ENCODE measurements around the gene PRAF2. TPM values are rescaled to one million over a fixed set of nuclear protein-coding genes. Genes with fewer than 3 reads are reported as not detected.

PRAF2 gene
- total and polyA plus RNA-seq, 2 of the 13 experiments (the other 11 are each of a cell fraction or from before 2014, with no cell fraction given): 0.33 to 2.6 TPM

DNA sequence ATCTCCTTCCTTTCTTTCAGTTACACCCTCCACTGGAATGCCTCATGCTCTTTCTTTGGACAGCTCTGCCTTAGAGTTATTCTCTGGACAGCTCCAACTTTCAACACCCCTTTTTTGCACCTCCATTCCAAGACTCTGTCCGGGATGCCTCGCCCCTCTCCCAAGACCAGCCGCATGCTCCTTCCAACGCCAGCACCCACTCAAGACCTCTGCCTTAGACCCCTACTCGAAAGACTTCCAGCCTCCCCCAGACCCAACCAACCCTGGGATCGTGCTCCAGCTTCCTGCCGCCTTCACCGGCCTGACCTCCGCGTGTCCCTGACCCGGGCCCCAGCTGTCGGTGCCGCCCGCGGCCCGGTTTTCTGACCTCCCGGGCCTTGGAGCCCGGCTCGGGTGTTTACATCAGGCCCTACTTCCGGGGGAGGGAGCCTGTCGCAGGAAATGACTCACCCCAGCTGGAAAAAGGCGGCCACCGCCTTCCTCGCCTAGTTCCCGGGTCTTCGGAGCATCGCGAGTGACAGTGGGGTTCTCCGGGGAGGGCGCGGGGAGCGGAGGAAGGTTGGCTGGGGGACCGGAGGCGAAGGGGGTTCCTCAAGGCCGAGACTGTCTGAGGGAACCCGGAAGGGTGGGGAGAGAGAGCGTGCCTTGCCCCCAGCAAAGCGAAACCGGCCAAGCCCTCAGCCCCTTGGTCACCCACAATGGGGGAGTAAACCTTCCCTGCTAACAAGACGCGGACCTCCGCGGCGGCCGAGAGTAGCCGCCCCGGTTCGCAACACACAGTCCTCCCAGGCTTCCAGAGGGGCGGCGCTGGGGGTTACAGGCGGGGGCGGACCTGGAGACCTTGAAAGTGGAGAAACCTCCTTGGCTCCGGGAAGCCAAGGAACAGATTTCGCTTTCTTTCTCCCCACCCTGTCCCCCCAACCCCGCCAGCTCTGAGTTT, 6.0 kb upstream of the PRAF2 start, which contains the start of gene WDR45 (continued):
- TF ChIP-seq, protein P1, sequence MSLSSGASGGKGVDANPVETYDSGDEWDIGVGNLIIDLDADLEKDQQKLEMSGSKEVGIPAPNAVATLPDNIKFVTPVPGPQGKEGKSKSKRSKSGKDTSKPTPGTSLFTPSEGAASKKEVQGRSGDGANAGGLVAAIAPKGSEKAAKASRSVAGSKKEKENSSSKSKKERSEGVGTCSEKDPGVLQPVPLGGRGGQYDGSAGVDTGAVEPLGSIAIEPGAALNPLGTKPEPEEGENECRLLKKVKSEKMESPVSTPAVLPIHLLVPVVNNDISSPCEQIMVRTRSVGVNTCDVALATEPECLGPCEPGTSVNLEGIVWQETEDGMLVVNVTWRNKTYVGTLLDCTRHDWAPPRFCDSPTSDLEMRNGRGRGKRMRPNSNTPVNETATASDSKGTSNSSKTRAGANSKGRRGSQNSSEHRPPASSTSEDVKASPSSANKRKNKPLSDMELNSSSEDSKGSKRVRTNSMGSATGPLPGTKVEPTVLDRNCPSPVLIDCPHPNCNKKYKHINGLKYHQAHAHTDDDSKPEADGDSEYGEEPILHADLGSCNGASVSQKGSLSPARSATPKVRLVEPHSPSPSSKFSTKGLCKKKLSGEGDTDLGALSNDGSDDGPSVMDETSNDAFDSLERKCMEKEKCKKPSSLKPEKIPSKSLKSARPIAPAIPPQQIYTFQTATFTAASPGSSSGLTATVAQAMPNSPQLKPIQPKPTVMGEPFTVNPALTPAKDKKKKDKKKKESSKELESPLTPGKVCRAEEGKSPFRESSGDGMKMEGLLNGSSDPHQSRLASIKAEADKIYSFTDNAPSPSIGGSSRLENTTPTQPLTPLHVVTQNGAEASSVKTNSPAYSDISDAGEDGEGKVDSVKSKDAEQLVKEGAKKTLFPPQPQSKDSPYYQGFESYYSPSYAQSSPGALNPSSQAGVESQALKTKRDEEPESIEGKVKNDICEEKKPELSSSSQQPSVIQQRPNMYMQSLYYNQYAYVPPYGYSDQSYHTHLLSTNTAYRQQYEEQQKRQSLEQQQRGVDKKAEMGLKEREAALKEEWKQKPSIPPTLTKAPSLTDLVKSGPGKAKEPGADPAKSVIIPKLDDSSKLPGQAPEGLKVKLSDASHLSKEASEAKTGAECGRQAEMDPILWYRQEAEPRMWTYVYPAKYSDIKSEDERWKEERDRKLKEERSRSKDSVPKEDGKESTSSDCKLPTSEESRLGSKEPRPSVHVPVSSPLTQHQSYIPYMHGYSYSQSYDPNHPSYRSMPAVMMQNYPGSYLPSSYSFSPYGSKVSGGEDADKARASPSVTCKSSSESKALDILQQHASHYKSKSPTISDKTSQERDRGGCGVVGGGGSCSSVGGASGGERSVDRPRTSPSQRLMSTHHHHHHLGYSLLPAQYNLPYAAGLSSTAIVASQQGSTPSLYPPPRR (CRISPR knock-in tag; IDR thresholded peaks at IDR 0.05; ENCODE audit: borderline replicate concordance): no peak
- no peak for TF ChIP-seq MIER2 (CRISPR knock-in tag; IDR thresholded peaks at IDR 0.05)
- TF ChIP-seq ZNF253 (CRISPR knock-in tag; IDR thresholded peaks at IDR 0.05; ENCODE audit: borderline replicate concordance): no peak
- TF ChIP-seq JUNB (CRISPR knock-in tag; IDR thresholded peaks at IDR 0.05; ENCODE audit: borderline replicate concordance): peak; percentile 70; the same call in 1 of the 2 replicates
- TF ChIP-seq, protein P2, sequence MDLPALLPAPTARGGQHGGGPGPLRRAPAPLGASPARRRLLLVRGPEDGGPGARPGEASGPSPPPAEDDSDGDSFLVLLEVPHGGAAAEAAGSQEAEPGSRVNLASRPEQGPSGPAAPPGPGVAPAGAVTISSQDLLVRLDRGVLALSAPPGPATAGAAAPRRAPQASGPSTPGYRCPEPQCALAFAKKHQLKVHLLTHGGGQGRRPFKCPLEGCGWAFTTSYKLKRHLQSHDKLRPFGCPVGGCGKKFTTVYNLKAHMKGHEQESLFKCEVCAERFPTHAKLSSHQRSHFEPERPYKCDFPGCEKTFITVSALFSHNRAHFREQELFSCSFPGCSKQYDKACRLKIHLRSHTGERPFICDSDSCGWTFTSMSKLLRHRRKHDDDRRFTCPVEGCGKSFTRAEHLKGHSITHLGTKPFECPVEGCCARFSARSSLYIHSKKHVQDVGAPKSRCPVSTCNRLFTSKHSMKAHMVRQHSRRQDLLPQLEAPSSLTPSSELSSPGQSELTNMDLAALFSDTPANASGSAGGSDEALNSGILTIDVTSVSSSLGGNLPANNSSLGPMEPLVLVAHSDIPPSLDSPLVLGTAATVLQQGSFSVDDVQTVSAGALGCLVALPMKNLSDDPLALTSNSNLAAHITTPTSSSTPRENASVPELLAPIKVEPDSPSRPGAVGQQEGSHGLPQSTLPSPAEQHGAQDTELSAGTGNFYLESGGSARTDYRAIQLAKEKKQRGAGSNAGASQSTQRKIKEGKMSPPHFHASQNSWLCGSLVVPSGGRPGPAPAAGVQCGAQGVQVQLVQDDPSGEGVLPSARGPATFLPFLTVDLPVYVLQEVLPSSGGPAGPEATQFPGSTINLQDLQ (CRISPR knock-in tag; IDR thresholded peaks at IDR 0.05): no peak
- no peak for TF ChIP-seq ZFP1 (CRISPR knock-in tag; IDR thresholded peaks at IDR 0.05)
- TF ChIP-seq, protein P3, sequence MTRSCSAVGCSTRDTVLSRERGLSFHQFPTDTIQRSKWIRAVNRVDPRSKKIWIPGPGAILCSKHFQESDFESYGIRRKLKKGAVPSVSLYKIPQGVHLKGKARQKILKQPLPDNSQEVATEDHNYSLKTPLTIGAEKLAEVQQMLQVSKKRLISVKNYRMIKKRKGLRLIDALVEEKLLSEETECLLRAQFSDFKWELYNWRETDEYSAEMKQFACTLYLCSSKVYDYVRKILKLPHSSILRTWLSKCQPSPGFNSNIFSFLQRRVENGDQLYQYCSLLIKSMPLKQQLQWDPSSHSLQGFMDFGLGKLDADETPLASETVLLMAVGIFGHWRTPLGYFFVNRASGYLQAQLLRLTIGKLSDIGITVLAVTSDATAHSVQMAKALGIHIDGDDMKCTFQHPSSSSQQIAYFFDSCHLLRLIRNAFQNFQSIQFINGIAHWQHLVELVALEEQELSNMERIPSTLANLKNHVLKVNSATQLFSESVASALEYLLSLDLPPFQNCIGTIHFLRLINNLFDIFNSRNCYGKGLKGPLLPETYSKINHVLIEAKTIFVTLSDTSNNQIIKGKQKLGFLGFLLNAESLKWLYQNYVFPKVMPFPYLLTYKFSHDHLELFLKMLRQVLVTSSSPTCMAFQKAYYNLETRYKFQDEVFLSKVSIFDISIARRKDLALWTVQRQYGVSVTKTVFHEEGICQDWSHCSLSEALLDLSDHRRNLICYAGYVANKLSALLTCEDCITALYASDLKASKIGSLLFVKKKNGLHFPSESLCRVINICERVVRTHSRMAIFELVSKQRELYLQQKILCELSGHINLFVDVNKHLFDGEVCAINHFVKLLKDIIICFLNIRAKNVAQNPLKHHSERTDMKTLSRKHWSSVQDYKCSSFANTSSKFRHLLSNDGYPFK (CRISPR knock-in tag; IDR thresholded peaks at IDR 0.05; ENCODE audit: borderline replicate concordance): peak; percentile 27; the same call in 1 of the 2 replicates
- no peak for TF ChIP-seq ZNF441 (CRISPR knock-in tag; IDR thresholded peaks at IDR 0.05; ENCODE audit: borderline replicate concordance)
- TF ChIP-seq, protein P4, sequence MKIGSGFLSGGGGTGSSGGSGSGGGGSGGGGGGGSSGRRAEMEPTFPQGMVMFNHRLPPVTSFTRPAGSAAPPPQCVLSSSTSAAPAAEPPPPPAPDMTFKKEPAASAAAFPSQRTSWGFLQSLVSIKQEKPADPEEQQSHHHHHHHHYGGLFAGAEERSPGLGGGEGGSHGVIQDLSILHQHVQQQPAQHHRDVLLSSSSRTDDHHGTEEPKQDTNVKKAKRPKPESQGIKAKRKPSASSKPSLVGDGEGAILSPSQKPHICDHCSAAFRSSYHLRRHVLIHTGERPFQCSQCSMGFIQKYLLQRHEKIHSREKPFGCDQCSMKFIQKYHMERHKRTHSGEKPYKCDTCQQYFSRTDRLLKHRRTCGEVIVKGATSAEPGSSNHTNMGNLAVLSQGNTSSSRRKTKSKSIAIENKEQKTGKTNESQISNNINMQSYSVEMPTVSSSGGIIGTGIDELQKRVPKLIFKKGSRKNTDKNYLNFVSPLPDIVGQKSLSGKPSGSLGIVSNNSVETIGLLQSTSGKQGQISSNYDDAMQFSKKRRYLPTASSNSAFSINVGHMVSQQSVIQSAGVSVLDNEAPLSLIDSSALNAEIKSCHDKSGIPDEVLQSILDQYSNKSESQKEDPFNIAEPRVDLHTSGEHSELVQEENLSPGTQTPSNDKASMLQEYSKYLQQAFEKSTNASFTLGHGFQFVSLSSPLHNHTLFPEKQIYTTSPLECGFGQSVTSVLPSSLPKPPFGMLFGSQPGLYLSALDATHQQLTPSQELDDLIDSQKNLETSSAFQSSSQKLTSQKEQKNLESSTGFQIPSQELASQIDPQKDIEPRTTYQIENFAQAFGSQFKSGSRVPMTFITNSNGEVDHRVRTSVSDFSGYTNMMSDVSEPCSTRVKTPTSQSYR (CRISPR knock-in tag; IDR thresholded peaks at IDR 0.05; ENCODE audit: borderline replicate concordance): no peak
- no peak for TF ChIP-seq ZNF556 (CRISPR knock-in tag; IDR thresholded peaks at IDR 0.05; ENCODE audit: borderline replicate concordance)
- peak; percentile 49; the same call in 1 of the 2 replicates for TF ChIP-seq CCDC6 (CRISPR knock-in tag; IDR thresholded peaks at IDR 0.05)
